Keratinocyte (primary cell): ENCODE results near the gene APAF1. TPM values are rescaled to one million over a fixed set of nuclear protein-coding genes. Genes with fewer than 3 reads are reported as not detected.

ENCODE experiments used
- DNase-seq: peaks from one replicate; pipeline ENCODE4 v3.0.0-alpha.2; 2011; ENCODE audit warnings: low read depth, missing footprints, low spot score
- FAIRE-seq: peaks from 2 replicates; lab custom pipeline; 2011; peaks lifted over from hg19 to GRCh38; lab: Jason Lieb, UNC
- H2AFZ ChIP-seq: 2 replicates; pipeline ENCODE4 v1.6.0; 2012; ENCODE audit warnings: low read length, control low read depth, inconsistent platforms; ENCODE audit not compliant: control insufficient read depth
- H3K27ac ChIP-seq: 2 replicates; pipeline ENCODE4 v1.5.1; 2011; ENCODE audit warnings: low read length; ENCODE audit not compliant: control insufficient read depth, insufficient read depth
- H3K27me3 ChIP-seq: 3 replicates; pipeline ENCODE4 v1.6.0; 2011; ENCODE audit warnings: low read length; ENCODE audit not compliant: control insufficient read depth, insufficient read depth; ENCODE audit errors: extremely low read depth
- H3K36me3 ChIP-seq, 2 experiments: 2 replicates in 1 of 2; 3 replicates in 1 of 2; pipeline ENCODE4 v1.5.1; 2011; ENCODE audit warnings: low read length in 2 of 2, mild to moderate bottlenecking in 1 of 2; ENCODE audit not compliant: control insufficient read depth in 2 of 2, insufficient read depth in 2 of 2; ENCODE audit errors: extremely low read depth in 1 of 2
- H3K4me1 ChIP-seq: 3 replicates; pipeline ENCODE4 v1.5.1; 2011; ENCODE audit warnings: low read length; ENCODE audit not compliant: control insufficient read depth, insufficient read depth; ENCODE audit errors: extremely low read depth
- H3K4me2 ChIP-seq: 3 replicates; pipeline ENCODE4 v1.6.0; 2011; ENCODE audit warnings: low read depth, low read length; ENCODE audit not compliant: control insufficient read depth, insufficient read depth; ENCODE audit errors: extremely low read depth
- H3K4me3 ChIP-seq, 3 experiments: fragments of 200-600 bp in 1 of 3; sonication (generic) in 1 of 3; 2 replicates in 2 of 3; 3 replicates in 1 of 3; pipeline ENCODE4 v1.5.1; 2011 to 2016; ENCODE audit warnings: low read length in 3 of 3, mild to moderate bottlenecking in 3 of 3, control low read depth in 2 of 3, inconsistent platforms in 1 of 3, low read depth in 1 of 3, mixed read lengths in 1 of 3, mixed run types in 1 of 3, moderate library complexity in 1 of 3; ENCODE audit not compliant: control insufficient read depth in 2 of 3, insufficient read depth in 2 of 3; ENCODE audit errors: extremely low read depth in 1 of 3
- H3K79me2 ChIP-seq: 2 replicates; pipeline ENCODE4 v1.6.0; 2012; ENCODE audit warnings: low read length; ENCODE audit not compliant: control insufficient read depth, insufficient read depth
- H3K9ac ChIP-seq: 3 replicates; pipeline ENCODE4 v1.6.0; 2011; ENCODE audit warnings: low read length; ENCODE audit not compliant: control insufficient read depth, insufficient read depth; ENCODE audit errors: extremely low read depth
- H3K9me1 ChIP-seq: 3 replicates; pipeline ENCODE4 v1.6.0; 2011; ENCODE audit warnings: low read length; ENCODE audit not compliant: control insufficient read depth, insufficient read depth; ENCODE audit errors: extremely low read depth
- H3K9me3 ChIP-seq: 2 replicates; pipeline ENCODE4 v1.5.1; 2012; ENCODE audit warnings: low read depth, low read length; ENCODE audit not compliant: control insufficient read depth
- H4K20me1 ChIP-seq: 3 replicates; pipeline ENCODE4 v1.6.0; 2011; ENCODE audit warnings: low read length; ENCODE audit not compliant: control insufficient read depth, insufficient read depth; ENCODE audit errors: extremely low read depth
- EZH2 ChIP-seq: IDR thresholded peaks from one replicate; pipeline ENCODE4 v1.6.1; 2012; ENCODE audit warnings: inconsistent platforms, mild to moderate bottlenecking, low read length, moderate library complexity
- dilution Hi-C: fragments of 300-500 bp; cut with MboI; formaldehyde crosslinking; loops from one replicate; pipeline ENCODE4 v1.7.0; 2020; ENCODE audit warnings: low sequenced_read_pairs; ENCODE audit not compliant: extremely low pct_ligation_motif_present
- polyA plus RNA-seq, 5 experiments: library from polyadenylated mRNA; depleted of rRNA in 3 of 5; stranded (reverse) in 3 of 5; stranded (forward) in 1 of 5; unstranded in 1 of 5; fragments of >200 nt; gene quantifications; 1 replicate in 1 of 5; 2 replicates in 3 of 5; 3 replicates in 1 of 5; pipeline versions ENCODE4 v1.2.1 to v1.2.3, GENCODE V29; 2011 to 2012; ENCODE audit warnings: missing spikeins in 2 of 5, low read depth in 1 of 5, low replicate concordance in 1 of 5
- TF ChIP-seq, protein P1 (sequence below), 3 experiments: IDR thresholded peaks in 1 of 3; conservative IDR thresholded peaks in 1 of 3; optimal IDR thresholded peaks in 1 of 3; 2 replicates in 2 of 3; 3 replicates in 1 of 3; pipeline versions ENCODE3 to v1.5.1; 2011; ENCODE audit warnings: low read length in 3 of 3, mild to moderate bottlenecking in 3 of 3, moderate library complexity in 2 of 3, control low read depth in 1 of 3, inconsistent platforms in 1 of 3; ENCODE audit not compliant: insufficient read depth in 2 of 3; ENCODE audit errors: extremely low read depth in 1 of 3

The APAF1 gene
- polyA plus RNA-seq, 1 donor (not counting 4 experiments of a cell fraction or from before 2014, with no cell fraction given), result 9.9 TPM

DNA sequence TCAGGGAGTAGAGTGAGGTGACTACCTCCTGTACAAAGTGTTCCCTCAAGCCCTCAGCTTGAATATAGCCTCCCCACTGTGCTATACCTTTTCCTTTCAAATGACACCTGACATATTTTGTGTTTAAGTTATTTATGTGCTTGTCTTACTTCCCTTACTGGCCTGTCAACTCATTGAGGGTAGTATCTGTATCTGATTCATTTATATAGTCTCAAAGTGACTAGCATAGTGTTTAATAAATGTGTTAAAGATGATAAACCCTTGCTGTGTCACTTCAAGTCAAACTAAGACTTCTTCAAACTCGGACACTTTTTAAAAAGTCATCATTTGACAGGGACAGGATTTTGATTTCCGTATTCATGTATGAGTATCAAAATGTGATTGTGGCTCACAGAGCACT, 52.1 kb downstream of the APAF1 start:
- Histone ChIP-seq H3K36me3 (peaks cover 0 to 6% of the 10 kb centered on the region in 2 experiments), H3K4me2 (no peak overlapping the region), H3K27me3 (no peaks in the 10 kb centered on the region), H3K27ac (no peak overlapping the region), H3K9ac (no peak overlapping the region), H4K20me1 (no peaks in the 10 kb centered on the region), H3K4me1 (no peaks in the 10 kb centered on the region), H3K79me2 (no peaks in the 10 kb centered on the region), H2AFZ (no peak overlapping the region), H3K4me3 (no peak overlapping the region), H3K9me1 (no peaks in the 10 kb centered on the region), H3K9me3 (no peaks in the 10 kb centered on the region)
- FAIRE-seq (no peak), DNase-seq (no peak)
- dilution Hi-C loops, result no loop called here
- TF ChIP-seq EZH2, result no peak
- TF ChIP-seq, protein P1, sequence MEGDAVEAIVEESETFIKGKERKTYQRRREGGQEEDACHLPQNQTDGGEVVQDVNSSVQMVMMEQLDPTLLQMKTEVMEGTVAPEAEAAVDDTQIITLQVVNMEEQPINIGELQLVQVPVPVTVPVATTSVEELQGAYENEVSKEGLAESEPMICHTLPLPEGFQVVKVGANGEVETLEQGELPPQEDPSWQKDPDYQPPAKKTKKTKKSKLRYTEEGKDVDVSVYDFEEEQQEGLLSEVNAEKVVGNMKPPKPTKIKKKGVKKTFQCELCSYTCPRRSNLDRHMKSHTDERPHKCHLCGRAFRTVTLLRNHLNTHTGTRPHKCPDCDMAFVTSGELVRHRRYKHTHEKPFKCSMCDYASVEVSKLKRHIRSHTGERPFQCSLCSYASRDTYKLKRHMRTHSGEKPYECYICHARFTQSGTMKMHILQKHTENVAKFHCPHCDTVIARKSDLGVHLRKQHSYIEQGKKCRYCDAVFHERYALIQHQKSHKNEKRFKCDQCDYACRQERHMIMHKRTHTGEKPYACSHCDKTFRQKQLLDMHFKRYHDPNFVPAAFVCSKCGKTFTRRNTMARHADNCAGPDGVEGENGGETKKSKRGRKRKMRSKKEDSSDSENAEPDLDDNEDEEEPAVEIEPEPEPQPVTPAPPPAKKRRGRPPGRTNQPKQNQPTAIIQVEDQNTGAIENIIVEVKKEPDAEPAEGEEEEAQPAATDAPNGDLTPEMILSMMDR (optimal IDR thresholded peaks at IDR 0.05 in 1 of 3, IDR thresholded peaks at IDR 0.05 in 1 of 3, conservative IDR thresholded peaks at IDR 0.05 in 1 of 3; ENCODE audit: extremely low read depth in 1 of 3, insufficient read depth in 2 of 3, low read length in 3 of 3), result no peak

DNA sequence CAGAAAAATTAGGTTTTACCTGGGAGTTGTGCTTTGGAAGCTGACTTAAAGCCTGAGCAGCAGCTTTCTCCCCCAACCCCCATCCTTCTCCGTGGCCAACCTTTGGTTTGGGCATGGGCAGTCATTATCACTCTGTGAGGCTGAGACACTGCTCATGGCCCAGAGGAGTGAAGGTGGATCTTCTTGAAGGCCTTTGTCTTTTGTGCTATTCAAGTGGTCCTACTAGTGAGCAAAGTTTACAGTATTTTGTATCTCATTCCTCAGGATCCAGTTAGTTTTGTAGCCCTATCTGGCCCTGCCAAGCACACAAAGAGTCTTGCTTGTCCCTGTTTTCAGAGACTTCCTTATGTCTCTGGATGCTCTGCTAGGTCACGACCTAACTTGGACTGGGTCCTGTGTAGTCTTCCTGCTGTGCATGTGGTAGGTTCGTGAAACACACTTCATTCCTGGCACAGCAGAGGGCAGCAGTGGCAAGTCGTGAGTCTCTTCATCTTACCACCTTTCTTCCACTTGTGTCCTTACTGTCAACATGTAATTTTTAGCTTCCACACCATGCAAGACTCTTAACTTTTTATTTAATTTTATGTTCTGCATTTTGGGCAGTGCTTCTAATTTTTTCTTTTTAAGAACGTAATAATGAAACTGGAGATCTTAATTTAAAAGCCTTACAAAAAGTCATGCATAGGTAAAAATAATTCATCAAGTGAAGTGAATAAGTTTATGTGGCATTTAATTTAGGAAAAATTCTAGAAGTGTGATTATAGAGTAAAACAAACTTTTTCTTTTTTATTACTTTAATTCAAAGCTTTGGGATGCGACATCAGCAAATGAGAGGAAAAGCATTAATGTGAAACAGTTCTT, 53.7 kb downstream of the APAF1 start:
- Histone ChIP-seq H3K4me1 (no peaks in the 10 kb centered on the region), H3K9me3 (no peaks in the 10 kb centered on the region), H2AFZ (no peak overlapping the region), H3K27me3 (no peaks in the 10 kb centered on the region), H3K4me3 (no peak overlapping the region), H3K27ac (no peak overlapping the region), H3K79me2 (no peaks in the 10 kb centered on the region), H4K20me1 (no peaks in the 10 kb centered on the region), H3K36me3 (peaks cover 0 to 6% of the 10 kb centered on the region in 2 experiments), H3K4me2 (no peak overlapping the region), H3K9ac (no peak overlapping the region), H3K9me1 (no peaks in the 10 kb centered on the region)
- FAIRE-seq, result peak; percentile 52
- TF ChIP-seq EZH2, result no peak
- TF ChIP-seq, protein P1 (optimal IDR thresholded peaks at IDR 0.05 in 1 of 3, IDR thresholded peaks at IDR 0.05 in 1 of 3, conservative IDR thresholded peaks at IDR 0.05 in 1 of 3; ENCODE audit: extremely low read depth in 1 of 3, insufficient read depth in 2 of 3, low read length in 3 of 3), result peak; percentile 63 to 86 (median 69)
- no peak for DNase-seq
- dilution Hi-C loops, result no loop called here
